Skin epidermis (tissue), 12 donors: Measurements from ENCODE around the gene GALNS.

ENCODE experiments used
- H3K27ac ChIP-seq, 21 experiments: fragments of 200-600 bp; sonication (generic) in 11 of 21; one replicate each; pipeline ENCODE4 v1.5.0; 2020; ENCODE audit warnings: mild to moderate bottlenecking in 3 of 21, inconsistent platforms in 2 of 21, moderate library complexity in 2 of 21
- H3K4me3 ChIP-seq, 7 experiments: fragments of 200-600 bp; sonication (generic) in 2 of 7; one replicate each; pipeline ENCODE4 v1.5.0; 2020; ENCODE audit warnings: inconsistent platforms in 2 of 7, mild to moderate bottlenecking in 2 of 7, moderate library complexity in 1 of 7

Gene GALNS

GRCh38 chr16:88877564-88878289, 21.0 kb upstream of the GALNS start:
- Histone ChIP-seq H3K4me3 (no peak overlapping the region), H3K27ac (no peak overlapping the region)

- H3K4me3 ChIP-seq, result no peak overlapping the region
- no peak overlapping the region for H3K27ac ChIP-seq
Measured at GRCh38 chr16:88876942-88877526, 20.3 kb upstream of the GALNS start.

GRCh38 chr16:88875703-88876234, 19.0 kb upstream of the GALNS start:
- Histone ChIP-seq H3K4me3 (no peak overlapping the region), H3K27ac (no peak overlapping the region)

GRCh38 chr16:88874938-88875599, 18.3 kb upstream of the GALNS start:
- Histone ChIP-seq H3K27ac (no peak overlapping the region), H3K4me3 (no peak overlapping the region)

- Histone ChIP-seq H3K4me3 (no peak overlapping the region), H3K27ac (no peak overlapping the region)
Measured at GRCh38 chr16:88872650-88873331, 16.0 kb upstream of the GALNS start.

- Histone ChIP-seq H3K27ac (no peak overlapping the region), H3K4me3 (no peak overlapping the region)
Measured at GRCh38 chr16:88871730-88872416, 15.1 kb upstream of the GALNS start.

GRCh38 chr16:88871349-88871702, 14.6 kb upstream of the GALNS start:
- Histone ChIP-seq H3K27ac (no peak overlapping the region), H3K4me3 (no peak overlapping the region)

GRCh38 chr16:88870608-88871348, 14.0 kb upstream of the GALNS start:
- no peak overlapping the region for H3K27ac ChIP-seq
- H3K4me3 ChIP-seq, result no peak overlapping the region

- no peak overlapping the region for H3K27ac ChIP-seq
Measured at GRCh38 chr16:88869673-88869980, 12.9 kb upstream of the GALNS start.

GRCh38 chr16:88868974-88869672, 12.4 kb upstream of the GALNS start:
- Histone ChIP-seq H3K27ac (no peak overlapping the region), H3K4me3 (no peak overlapping the region)

More at GRCh38 chr16:88869673-88869980, 12.9 kb upstream of the GALNS start:
- H3K4me3 ChIP-seq, result no peak overlapping the region

GRCh38 chr16:88867581-88868246, 11.0 kb upstream of the GALNS start:
- Histone ChIP-seq H3K27ac (no peak overlapping the region), H3K4me3 (no peak overlapping the region)

- no peak within 1 kb of the TSS for H3K4me3 ChIP-seq
- no peak within 1 kb of the TSS for H3K27ac ChIP-seq
Measured at GRCh38 chr16:88866151-88866920, 9.6 kb upstream of the GALNS start, which contains the start of gene PABPN1L. Gene PABPN1L (minus strand): TSS chr16:88866660. CDS start chr16:88866606, 54 bp downstream.

GRCh38 chr16:88865742-88866141, 9.0 kb upstream of the GALNS start:
- no peak overlapping the region for H3K27ac ChIP-seq
- no peak overlapping the region for H3K4me3 ChIP-seq

- H3K4me3 ChIP-seq, result no peak overlapping the region
- no peak overlapping the region for H3K27ac ChIP-seq
Measured at GRCh38 chr16:88865310-88865709, 8.6 kb upstream of the GALNS start.

GRCh38 chr16:88864521-88864920, 7.8 kb upstream of the GALNS start:
- no peak overlapping the region for H3K27ac ChIP-seq
- H3K4me3 ChIP-seq, result no peak overlapping the region

- Histone ChIP-seq H3K27ac (no peak overlapping the region), H3K4me3 (no peak overlapping the region)
Measured at GRCh38 chr16:88864099-88864498, 7.4 kb upstream of the GALNS start.

- Histone ChIP-seq H3K4me3 (no peak overlapping the region), H3K27ac (no peak overlapping the region)
Measured at GRCh38 chr16:88863426-88863825, 6.7 kb upstream of the GALNS start.
